H54 (cell line): ENCODE data around the gene METTL24.

Source experiments
- DNase-seq: peaks from one replicate; pipeline ENCODE4 v3.0.0; 2011; ENCODE audit warnings: low spot score, mixed read lengths; ENCODE audit not compliant: insufficient read length
- FAIRE-seq: peaks from 3 replicates; lab custom pipeline; 2011; peaks lifted over from hg19 to GRCh38; lab: Jason Lieb, UNC
- POLR2A ChIP-seq: IDR thresholded peaks from 2 replicates; pipeline ENCODE4 v1.6.1; 2011; ENCODE audit warnings: low read depth, mild to moderate bottlenecking, low read length

Gene METTL24

DNA sequence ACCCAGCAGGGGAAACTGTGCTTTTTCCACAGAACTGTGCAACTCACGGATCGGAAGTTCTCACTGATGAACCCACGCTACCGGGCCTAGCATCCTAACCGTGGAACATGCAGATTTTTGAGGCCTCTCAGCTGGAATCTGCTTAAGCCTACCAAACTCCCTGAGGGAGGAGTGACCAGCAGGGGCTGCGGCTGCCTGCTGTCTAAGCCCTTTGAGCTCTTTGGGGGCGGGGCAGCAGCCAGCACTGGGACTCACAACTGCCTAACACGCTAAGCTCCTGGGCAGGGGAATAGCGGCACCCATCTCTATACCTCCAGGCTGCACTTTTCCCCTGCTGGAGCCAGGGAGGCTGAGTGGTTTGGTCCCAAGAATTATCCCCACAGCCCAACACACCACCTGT, 20.4 kb upstream of the METTL24 start:
- DNase-seq, result no peak
- TF ChIP-seq POLR2A, result no peak
- no peak for FAIRE-seq

DNA sequence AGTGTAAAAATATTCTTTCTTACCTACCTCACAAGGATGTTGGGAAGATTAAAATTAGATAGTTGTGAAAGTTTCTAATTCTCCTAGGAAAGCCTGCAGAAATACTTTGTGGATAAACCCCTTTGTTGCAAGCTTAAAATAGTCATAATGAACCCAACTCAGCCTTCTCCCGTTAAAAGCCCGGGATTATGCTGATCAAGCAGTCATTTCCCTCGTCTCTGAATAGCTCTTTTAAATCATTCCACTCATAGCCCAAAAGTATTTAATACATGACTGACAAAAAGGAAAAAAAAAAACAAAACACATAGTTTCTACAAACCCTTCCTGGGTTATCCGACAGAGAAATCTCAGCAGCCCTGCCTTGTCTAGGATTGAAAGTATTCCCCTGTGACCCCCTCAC, 10.9 kb upstream of the METTL24 start:
- FAIRE-seq, result no peak
- no peak for TF ChIP-seq POLR2A
- DNase-seq, result no peak

- TF ChIP-seq POLR2A, result no peak
- FAIRE-seq (no peak), DNase-seq (no peak)
Observed at GRCh38 chr6:110368284-110368683, 10.1 kb upstream of the METTL24 start.

DNA sequence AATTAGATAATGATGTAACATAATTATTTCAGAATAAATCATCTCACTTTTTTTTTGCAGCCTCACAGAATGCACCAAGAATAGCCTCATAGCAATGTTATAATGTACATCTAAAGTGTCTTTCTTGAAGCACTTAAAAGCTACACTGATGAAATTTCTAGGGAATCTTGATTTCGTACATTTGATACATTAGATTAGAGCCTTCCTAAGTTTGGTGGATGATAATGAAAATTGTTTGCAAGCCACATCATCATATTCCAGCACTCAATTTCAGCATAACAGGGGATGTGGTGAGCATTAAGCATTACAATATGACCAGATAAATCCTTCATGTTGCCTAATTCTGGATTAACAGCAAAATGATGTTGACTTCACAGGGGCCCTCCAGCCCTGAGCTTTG, 9.7 kb upstream of the METTL24 start:
- no peak for FAIRE-seq
- no peak for TF ChIP-seq POLR2A
- DNase-seq, result no peak

GRCh38 chr6:110366975-110367374, 8.8 kb upstream of the METTL24 start:
- no peak for DNase-seq
- no peak for FAIRE-seq
- no peak for TF ChIP-seq POLR2A

GRCh38 chr6:110366256-110366655, 8.1 kb upstream of the METTL24 start:
- FAIRE-seq (no peak), DNase-seq (no peak)
- no peak for TF ChIP-seq POLR2A

DNA sequence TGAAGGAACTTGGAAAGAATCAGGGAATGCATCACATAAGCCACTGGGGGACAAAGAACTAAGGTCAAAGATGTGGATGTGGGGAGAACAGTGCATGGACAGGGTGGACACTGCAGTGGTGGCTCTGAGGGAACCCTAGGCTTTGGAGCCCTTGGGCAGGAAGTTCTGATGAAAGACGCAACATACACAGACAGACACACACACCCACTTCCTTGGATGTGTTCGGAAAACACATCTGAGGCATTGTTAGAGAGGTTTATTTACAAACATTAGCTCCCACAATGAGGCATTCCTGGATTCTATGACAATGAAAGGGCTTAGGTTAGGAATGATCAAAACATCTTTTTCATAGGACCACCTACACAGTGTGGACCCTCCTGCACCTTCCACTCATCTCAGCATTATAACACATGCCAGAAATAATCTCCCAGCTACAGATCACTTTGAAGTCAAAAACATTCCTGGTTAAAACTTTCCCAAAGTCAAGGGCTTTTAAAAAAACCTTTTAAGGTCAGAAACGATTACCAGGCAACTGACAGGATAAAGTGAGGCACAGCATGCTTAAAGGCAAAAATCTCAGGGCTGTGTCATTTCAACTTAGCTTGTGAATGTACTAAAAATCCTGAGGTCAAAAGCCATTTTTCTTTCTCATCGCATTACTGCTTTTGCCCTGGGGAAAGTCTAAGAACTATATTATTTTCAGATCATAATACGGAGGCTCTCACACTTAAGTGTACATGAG, 6.4 kb upstream of the METTL24 start:
- FAIRE-seq (no peak), DNase-seq (no peak)
- no peak for TF ChIP-seq POLR2A

DNA sequence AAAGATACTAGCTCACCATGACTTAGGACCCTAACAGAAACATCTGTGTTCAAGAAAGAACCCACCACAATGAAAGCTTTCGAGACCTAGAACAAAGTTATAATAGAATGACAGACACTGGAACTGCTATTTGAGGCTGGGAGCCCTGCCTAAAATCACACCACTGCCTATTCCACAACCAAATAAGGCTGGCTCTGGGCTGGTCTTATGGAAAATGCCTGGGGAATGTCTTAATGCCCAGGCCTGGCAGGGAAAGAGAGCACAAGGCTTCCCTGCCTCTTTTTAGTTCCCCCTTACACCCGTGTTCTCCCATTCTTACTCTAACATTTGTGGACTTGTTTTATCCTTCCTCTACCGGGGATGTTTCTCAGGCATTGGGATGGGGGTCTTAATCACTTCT, 5.6 kb upstream of the METTL24 start:
- DNase-seq, result no peak
- TF ChIP-seq POLR2A, result no peak
- FAIRE-seq, result no peak

GRCh38 chr6:110360676-110361075, 2.5 kb upstream of the METTL24 start:
- no peak for TF ChIP-seq POLR2A
- DNase-seq (no peak), FAIRE-seq (no peak)

GRCh38 chr6:110359556-110359955, 1.4 kb upstream of the METTL24 start:
- no peak for TF ChIP-seq POLR2A
- DNase-seq (no peak), FAIRE-seq (no peak)

DNA sequence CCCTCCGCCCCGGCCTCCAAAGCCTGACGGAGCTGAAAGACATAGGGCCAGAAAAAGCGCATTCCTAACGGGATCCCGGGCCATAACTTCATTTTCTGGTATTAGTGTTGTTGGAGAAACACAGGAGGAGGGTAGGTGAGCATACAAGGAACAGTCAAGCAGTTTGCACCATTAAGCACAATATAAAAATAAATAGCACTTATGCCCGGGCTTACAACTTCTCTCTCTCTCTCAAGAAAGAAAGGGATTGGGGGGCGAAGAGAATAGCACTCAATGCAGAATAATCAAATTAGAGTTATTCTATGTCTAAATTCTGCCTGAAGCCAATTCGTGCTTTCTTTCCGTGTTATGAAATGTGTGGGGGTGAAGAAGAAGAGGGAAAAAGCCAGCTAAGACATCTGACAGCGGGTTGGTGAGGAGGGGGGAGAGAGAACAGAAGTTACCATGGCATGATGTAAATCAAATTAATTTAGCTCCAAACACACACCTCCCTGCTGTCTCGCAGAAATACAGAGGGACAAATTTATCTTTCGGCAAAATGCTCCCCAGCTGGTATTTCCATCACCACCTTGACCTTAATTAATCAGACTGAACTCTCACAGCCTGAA, 508 bp upstream of the METTL24 start:
- no peak for FAIRE-seq
- no peak for DNase-seq
- no peak for TF ChIP-seq POLR2A

DNA sequence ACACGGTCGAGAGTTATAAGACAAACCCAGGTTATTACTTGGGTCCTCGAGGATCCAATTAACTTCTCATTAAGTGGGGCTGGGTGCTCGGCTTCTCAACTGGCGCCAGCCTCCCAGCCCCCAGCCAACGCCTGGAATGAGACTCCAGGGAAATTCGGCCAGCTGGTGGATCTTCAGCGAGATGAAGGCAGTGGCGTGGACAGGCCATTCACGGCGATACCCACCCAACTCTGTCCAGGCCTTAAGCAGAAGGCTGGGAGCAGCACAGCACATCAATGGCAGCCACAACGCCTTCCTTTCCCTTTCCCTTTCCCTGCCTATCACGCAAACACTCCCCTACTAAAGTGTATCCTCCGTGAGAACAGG, 868 bp downstream of the METTL24 start:
- FAIRE-seq (no peak), DNase-seq (no peak)
- TF ChIP-seq POLR2A, result no peak

DNA sequence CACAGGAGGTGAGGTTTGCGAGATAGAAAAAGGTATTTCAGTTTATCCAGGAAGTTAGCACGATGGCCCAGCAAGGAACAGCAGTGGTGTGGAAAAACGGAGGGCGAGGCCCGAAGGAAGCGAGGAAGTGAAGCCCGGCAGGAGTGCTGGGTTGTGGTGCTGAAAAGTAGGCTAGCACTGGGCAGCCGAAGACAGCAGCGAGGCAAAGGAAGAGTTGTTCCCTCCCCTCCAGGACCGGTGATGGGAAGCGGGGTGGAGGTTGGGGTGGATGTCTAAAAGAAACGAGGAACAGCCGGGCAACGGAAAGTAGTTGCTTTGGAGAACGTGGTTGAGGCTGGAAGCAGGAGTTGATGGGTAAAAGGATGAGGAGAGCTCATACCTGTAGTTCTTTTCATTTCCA, 1.4 kb downstream of the METTL24 start:
- no peak for TF ChIP-seq POLR2A
- FAIRE-seq (no peak), DNase-seq (no peak)

GRCh38 chr6:110355727-110356126, 2.4 kb downstream of the METTL24 start:
- FAIRE-seq (no peak), DNase-seq (no peak)
- TF ChIP-seq POLR2A, result no peak

DNA sequence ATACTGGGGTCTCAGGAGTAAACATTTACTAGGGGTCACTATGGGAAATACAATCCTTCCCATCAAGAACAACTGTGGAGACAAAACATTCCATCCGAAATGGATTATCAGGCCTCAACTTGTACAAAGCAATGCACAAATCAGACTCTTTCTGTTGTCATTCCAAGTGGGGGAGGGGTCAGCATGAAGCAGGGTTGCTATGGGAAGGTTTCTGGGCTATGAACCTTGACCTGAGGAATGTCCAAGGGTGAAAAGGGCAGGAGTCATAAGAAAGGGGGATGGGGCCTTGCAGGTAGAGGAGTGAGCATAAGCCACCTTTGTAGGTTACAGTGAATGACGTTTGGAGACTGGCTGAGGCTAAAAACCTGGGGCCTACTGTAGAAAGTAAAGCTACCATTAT, 3.1 kb downstream of the METTL24 start:
- FAIRE-seq (no peak), DNase-seq (no peak)
- no peak for TF ChIP-seq POLR2A
